ENCODE results near the gene PSAT1.

Gene PSAT1

GRCh38 chr9:78292026-78292425 lies 4.9 kb upstream of the PSAT1 start:
- FAIRE-seq: no peak
- DNase-seq (ENCODE audit: extremely low spot score, insufficient read length, low read depth): no peak

GRCh38 chr9:78292716-78293497 lies 4.0 kb upstream of the PSAT1 start:
- DNase-seq (ENCODE audit: extremely low spot score, insufficient read length, low read depth): no peak
- no peak for FAIRE-seq

GRCh38 chr9:78294290-78295176 lies 2.4 kb upstream of the PSAT1 start:
- no peak for FAIRE-seq
- no peak for DNase-seq (ENCODE audit: extremely low spot score, insufficient read length, low read depth)

GRCh38 chr9:78295177-78295575 lies 1.7 kb upstream of the PSAT1 start:
- FAIRE-seq (no peak), DNase-seq (ENCODE audit: extremely low spot score, insufficient read length, low read depth) (no peak)

GRCh38 chr9:78295731-78296130 lies 1.2 kb upstream of the PSAT1 start:
- FAIRE-seq: no peak
- no peak for DNase-seq (ENCODE audit: extremely low spot score, insufficient read length, low read depth)

- FAIRE-seq (no peak), DNase-seq (ENCODE audit: extremely low spot score, insufficient read length, low read depth) (no peak)
These were observed 578 bp upstream of the PSAT1 start for GRCh38 chr9:78296201-78296892.

GRCh38 chr9:78297672-78297961 lies 692 bp downstream of the PSAT1 start:
- DNase-seq (ENCODE audit: extremely low spot score, insufficient read length, low read depth) (no peak), FAIRE-seq (peak; percentile 36)

- no peak for DNase-seq (ENCODE audit: extremely low spot score, insufficient read length, low read depth)
- FAIRE-seq: no peak
These were observed 1.3 kb downstream of the PSAT1 start for GRCh38 chr9:78298046-78298765.

- FAIRE-seq (no peak), DNase-seq (ENCODE audit: extremely low spot score, insufficient read length, low read depth) (no peak)
These were observed 3.3 kb downstream of the PSAT1 start for GRCh38 chr9:78300209-78300608.

- FAIRE-seq (no peak), DNase-seq (ENCODE audit: extremely low spot score, insufficient read length, low read depth) (no peak)
These were observed 4.5 kb downstream of the PSAT1 start for GRCh38 chr9:78301466-78301865.

GRCh38 chr9:78303377-78304062 lies 6.6 kb downstream of the PSAT1 start:
- FAIRE-seq (no peak), DNase-seq (ENCODE audit: extremely low spot score, insufficient read length, low read depth) (no peak)

- FAIRE-seq (no peak), DNase-seq (ENCODE audit: extremely low spot score, insufficient read length, low read depth) (no peak)
These were observed 7.4 kb downstream of the PSAT1 start for GRCh38 chr9:78304357-78304756.

GRCh38 chr9:78306222-78307076 lies 9.5 kb downstream of the PSAT1 start:
- FAIRE-seq: no peak

GRCh38 chr9:78307360-78307759 lies 10.4 kb downstream of the PSAT1 start:
- FAIRE-seq: no peak
- DNase-seq (ENCODE audit: extremely low spot score, insufficient read length, low read depth): no peak

More at GRCh38 chr9:78306222-78307076, 9.5 kb downstream of the PSAT1 start:
- DNase-seq (ENCODE audit: extremely low spot score, insufficient read length, low read depth): no peak

- FAIRE-seq (no peak), DNase-seq (ENCODE audit: extremely low spot score, insufficient read length, low read depth) (no peak)
These were observed 12.1 kb downstream of the PSAT1 start for GRCh38 chr9:78309066-78309465.

- no peak for FAIRE-seq
- no peak for DNase-seq (ENCODE audit: extremely low spot score, insufficient read length, low read depth)
These were observed 14.2 kb downstream of the PSAT1 start for GRCh38 chr9:78311075-78311474.

- DNase-seq (ENCODE audit: extremely low spot score, insufficient read length, low read depth) (no peak), FAIRE-seq (no peak)
These were observed 15.1 kb downstream of the PSAT1 start for GRCh38 chr9:78311886-78312524.

- FAIRE-seq: no peak
- no peak for DNase-seq (ENCODE audit: extremely low spot score, insufficient read length, low read depth)
These were observed 17.6 kb downstream of the PSAT1 start for GRCh38 chr9:78314550-78314949.
